HG02759 (cell line): ENCODE data around the gene FHOD3.

Source experiments
- ATAC-seq: cut with Tn5 transposase; IDR thresholded peaks from one replicate; pipeline ENCODE4 v1.9.1; 2021; ENCODE audit warnings: mild to moderate bottlenecking, moderate library complexity; ENCODE audit not compliant: unreplicated experiment

Gene FHOD3

GRCh38 chr18:36643061-36643460 is 345.5 kb downstream of the FHOD3 start:
- ATAC-seq: no peak

- ATAC-seq: no peak
Observed at GRCh38 chr18:36648803-36649202, 351.3 kb downstream of the FHOD3 start.

DNA sequence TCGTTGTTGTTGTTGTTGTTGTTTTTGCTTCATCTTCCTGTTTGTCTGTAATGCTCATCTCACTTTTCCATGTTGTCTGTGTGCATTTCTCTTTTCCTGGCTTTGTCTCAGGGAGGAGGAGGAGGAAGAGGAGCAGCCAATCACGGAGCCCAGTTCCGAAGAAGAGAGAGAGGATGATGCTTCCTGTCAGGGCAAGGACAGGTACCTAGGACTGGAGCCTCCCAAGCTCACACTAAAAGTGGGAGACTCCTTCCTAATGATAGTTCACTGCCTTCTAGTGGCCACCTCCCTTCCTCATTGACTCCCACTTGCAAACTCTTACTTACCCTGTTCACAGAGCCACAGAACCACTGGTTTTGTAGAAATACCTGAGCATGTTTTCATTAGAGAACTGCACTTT is 351.7 kb downstream of the FHOD3 start:
- ATAC-seq: no peak

DNA sequence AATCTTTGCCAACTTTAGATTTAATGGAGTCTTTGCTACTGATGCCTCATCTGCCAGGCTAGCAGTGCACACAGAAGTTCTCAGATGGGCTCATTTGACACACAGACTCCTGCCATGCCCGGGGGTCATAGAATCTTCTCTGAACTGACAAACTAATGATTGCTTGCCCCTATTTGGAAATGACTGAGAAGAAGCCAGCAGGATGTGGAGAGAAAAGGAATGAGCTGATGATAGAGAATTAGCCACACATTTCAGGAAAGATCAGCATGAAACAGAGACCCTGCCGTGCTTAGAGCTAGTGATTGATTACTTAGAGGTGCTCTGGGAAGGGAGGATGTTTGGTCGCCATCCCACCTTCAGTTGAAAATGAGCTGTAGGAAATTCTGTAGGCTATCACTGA is 352.8 kb downstream of the FHOD3 start:
- no peak for ATAC-seq

DNA sequence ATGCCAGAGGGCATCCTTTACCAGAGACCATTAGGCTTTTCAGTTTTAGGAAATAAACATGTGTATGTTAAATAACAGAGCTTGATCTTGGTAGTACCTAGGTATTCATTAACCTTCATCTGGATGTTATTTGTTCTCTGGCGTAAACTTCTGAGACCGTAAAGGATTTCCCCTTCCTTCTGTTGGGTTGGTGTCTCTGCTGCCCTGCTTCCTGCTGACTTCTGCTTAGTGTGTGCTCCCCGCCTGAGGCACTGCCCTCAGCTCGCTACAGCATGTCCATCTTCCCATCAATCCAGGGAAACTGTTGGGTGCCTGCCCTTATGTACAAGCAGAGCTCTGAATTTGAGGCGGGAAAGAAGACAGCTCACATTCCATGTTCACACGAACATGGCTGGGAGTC is 353.4 kb downstream of the FHOD3 start:
- peak; percentile 88 for ATAC-seq

DNA sequence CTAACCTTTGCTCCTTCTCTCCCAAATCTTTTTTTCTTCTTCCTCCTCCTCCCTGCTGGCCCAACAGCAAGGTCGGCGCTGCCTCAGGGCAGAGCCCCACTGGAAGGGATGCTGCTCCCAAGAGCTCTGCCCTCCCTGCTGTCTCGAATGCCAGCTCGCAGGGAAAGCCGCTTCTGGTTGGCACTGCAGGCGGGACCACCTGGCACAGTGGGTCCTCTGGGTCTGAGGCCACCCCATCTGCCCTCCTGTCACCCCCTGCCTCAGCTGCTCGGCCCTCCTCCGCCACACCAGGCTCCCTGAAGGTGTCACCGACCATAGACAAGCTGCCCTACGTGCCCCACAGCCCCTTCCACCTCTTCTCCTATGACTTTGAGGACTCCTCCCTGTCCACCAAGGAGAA is 355.0 kb downstream of the FHOD3 start:
- ATAC-seq: no peak

- no peak for ATAC-seq
Observed at GRCh38 chr18:36653141-36653869, 355.8 kb downstream of the FHOD3 start.

DNA sequence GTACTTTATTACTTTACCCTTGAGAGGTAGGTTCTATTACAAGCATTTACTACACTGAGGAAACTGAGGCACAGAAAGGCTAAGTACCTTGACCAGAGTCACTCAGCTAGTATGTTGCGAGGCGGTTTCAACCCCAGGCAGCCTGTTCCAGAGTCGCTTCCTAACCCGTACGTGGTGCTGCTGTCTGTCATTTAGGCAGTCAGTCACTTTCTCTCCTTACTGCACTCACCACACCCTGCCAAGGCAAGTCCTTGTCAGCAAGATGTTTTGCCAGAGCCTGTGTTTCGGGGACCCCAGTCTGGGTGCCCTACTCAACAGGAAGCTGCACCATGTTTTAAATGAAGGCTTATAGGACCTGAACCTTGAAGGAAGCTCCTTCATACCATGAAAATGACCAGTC is 356.4 kb downstream of the FHOD3 start:
- ATAC-seq: no peak

DNA sequence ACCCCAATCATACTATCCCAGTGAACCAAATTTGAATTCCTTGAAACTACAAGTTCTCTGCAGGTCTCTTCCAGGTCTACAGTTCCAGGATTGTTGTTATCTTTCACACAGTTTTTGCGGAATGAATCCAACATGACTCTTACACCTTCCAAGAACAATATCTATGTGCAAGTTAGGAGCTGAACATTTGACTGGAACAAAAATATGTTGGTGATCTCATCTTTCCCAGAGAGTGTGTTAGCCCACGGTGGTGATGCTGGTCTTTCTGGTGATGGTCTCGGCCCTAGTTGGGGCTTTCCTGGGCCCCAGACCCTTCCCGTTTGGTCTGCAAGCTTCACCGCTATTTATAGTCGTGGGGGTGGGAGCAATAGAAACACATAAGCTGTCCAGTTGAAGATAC is 357.6 kb downstream of the FHOD3 start:
- no peak for ATAC-seq

DNA sequence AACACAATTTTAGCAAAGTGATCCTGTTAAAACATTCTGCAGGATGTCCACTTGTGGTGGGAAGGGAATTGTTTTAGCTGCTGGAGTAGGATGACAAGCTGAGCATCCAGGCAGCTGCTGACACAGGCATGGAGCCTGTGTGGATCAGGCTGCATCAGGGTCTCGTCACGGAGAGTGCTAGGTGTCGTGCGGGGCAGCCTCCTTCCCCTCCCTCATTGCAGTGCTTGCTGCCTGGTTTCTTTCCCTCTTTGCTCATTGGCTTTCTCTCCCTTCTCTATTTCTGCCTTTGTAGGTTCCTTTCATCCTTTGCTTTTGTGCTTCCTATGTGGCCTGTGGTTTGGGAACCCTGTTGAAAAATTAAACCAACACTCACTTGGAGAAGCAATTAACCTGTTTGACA is 358.4 kb downstream of the FHOD3 start:
- ATAC-seq: no peak

DNA sequence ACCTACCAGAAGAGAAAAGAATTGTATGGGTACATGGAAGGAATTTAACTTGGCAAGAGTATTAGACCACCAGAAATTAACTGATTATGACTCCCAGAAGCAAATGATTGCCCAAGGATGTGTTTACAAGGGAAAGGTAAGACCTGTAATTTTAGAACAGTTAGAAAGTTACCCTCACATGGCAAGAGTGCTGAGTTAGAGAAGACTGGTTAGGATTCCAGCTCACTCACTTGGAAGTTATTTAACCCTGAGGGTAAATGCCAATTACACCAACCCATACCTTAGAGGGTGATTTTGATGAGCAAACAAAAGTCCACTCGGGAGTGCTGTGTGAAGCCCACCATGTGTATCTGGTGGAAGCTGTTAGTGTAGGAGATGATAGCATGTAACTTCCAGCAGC is 361.1 kb downstream of the FHOD3 start:
- no peak for ATAC-seq

- no peak for ATAC-seq
Observed at GRCh38 chr18:36660311-36660710, 362.8 kb downstream of the FHOD3 start.

- no peak for ATAC-seq
Observed at GRCh38 chr18:36661999-36662398, 364.5 kb downstream of the FHOD3 start.

DNA sequence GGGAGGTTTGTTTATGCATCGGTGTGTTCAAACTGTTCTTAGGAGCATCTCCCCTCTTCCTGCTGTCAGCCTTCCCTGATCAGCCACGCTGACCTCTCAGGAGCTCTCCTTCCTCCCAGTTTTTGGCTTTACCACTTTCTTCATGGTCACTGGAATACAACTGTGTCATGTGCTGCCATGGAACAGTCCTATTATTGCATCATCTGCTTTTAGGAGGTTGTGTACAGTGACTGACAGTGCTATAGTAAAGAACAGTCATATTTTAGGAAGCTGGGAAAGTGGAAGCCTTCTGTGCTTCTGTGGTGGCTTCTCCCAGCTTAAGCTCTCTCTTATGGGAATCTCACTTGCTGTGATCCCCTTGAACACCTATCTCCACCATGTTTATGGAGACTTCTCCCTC is 365.8 kb downstream of the FHOD3 start:
- no peak for ATAC-seq

DNA sequence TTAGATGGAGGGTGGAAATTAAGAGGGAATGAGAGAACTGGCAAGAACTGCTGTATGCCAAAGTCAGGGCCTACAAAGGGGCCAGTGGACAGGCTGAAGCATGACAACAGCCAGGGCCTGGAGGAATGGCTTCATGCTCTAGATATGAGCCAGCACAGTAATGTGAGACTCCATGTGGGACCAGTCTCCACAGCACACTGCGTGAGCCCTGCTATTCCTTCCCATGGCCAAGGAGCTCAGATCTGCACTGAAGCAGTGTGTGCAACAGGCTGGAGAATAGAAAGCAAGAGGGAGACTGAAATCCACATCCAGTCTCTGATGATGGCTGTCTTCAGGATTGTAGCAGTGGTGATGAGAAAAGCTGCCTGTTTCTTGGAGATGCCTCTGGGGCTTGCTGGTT is 368.4 kb downstream of the FHOD3 start:
- no peak for ATAC-seq

GRCh38 chr18:36667811-36668210 is 370.3 kb downstream of the FHOD3 start:
- ATAC-seq: no peak

GRCh38 chr18:36668349-36668748 is 370.8 kb downstream of the FHOD3 start:
- no peak for ATAC-seq

DNA sequence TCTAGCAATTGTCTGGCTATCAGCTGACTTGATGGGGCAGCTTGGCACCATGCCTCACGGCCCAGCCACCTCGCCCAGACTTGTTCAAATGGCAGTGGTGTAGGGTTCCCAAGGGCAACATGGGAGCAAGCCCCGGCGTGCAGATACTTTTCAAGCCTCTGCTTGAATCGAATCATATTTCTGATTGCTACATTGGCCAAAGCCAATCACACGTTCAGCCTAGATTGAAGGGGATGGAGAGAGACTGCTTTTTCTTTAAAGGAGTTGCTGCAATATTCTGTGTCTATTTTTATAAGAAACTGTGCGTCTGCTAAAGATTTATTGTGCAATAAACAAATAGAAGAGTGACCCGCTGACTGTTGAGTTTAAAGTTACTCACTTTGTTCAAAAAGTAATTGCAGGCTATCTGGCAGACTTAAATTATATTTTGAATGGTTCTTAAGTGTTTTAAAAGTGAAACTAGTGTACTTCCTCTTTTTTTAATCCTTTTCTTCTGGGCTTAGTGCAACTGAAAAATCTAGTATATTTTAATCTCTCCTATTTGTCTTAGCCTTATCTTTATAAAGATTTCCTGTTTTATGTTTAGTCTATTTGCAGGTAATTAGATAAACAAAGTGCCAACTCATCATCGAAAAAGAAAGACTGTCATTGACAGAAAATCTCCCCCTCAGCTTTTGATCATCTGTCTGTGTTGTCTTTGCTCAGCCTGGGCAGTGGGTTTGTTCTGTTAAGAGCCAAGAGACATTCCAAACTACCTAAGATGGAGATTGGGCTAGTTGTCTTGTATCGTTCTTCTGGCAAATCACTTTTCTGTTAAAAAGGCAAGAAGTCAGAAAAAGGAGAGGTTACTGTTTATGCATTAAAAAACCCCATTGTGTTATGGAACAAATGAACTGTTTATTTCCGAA is 375.2 kb downstream of the FHOD3 start:
- ATAC-seq: peak; percentile 77

DNA sequence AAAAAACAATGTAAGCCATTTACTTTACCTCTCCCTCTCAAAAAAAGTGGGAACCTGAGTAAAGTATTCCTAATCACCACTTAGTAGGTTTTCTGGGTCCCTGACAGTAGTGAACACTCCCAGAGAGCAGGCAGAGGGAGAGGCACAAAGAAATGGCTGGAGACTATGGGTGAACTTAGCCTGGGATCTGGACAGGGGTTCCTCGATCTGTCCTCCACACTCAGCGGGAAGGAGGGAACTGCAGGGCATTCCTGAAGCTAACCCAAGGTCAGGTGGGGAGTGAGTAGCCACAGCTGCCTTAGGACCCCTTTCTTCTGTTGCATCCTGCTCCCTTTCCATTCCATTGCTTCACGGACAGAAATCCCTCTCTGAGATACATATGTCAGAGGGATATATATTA is 375.9 kb downstream of the FHOD3 start:
- ATAC-seq: no peak

DNA sequence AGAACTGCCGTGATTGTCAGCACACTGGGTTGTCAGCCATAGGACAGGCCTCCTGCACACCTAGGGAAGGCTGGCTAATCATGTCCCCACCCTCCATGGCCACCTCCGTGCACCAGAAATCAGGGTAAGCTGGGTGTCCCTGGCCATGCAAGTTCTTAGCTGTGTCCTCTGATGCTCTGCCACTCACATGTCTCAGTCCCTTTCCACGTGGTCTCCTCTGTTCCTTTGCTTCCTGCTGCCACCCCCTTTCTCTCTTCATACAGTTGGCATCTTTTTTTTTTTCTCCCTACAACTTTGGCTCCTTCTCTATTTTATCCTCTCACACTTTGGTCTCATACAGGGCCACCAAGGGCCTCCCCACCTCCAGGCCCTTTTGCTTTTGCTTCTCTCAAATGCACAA is 377.6 kb downstream of the FHOD3 start:
- ATAC-seq: no peak

GRCh38 chr18:36675542-36675941 is 378.0 kb downstream of the FHOD3 start:
- ATAC-seq: no peak

- no peak for ATAC-seq
Observed at GRCh38 chr18:36676629-36677028, 379.1 kb downstream of the FHOD3 start.
